Posterior vena cava (tissue), 2 donors: ENCODE data around the gene PKHD1. TPM values are rescaled to one million over a fixed set of nuclear protein-coding genes. Genes with fewer than 3 reads are reported as not detected.

ENCODE experiments used
- DNase-seq: peaks from one replicate; pipeline ENCODE4 v3.0.0-alpha.2; 2020; ENCODE audit warnings: low spot score
- intact Hi-C, 2 donors: fragments of 100-400 bp; cut with DNase I; formaldehyde crosslinking; loops; one replicate each; pipeline versions ENCODE4 v1.14.1 to v1.14.2; 2022 to 2023
- total RNA-seq, 2 donors: library from RNA; stranded (reverse); fragmentation: NEBNext Ultra II Directional; extraction: Animal tissue kit (Norgen Biotek cat#: 25700); gene quantifications; one replicate each; pipeline ENCODE4 v1.2.1, GENCODE V29; 2021
- donor health status: DM: yes; HTN: yes; CAD: no.
- donor health status: DM: yes; HTN: yes; CAD: no.

The PKHD1 gene
- total RNA-seq, 2 donors from 2014 or later: not detected

DNA sequence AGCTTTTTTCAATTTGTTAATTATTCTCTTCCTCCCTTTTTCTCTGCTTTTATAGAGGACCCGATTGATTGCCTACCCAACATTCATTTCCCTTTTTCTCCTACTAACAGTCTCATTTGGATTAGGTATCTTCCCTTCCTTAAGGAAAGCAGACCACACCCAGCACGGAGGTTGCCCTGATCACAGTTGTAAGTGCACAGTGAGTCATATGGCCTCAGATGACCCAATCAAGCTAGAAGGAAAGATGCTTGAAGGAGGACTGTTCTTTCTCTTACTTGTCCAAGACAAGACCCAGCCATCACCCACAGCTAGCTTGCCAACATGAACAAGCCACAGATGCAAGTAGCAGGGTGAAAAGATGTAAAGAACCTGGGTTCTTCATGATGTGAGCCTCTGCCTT is 518.6 kb downstream of the PKHD1 start:
- intact Hi-C loops: no loop called here
- DNase-seq: no peak

DNA sequence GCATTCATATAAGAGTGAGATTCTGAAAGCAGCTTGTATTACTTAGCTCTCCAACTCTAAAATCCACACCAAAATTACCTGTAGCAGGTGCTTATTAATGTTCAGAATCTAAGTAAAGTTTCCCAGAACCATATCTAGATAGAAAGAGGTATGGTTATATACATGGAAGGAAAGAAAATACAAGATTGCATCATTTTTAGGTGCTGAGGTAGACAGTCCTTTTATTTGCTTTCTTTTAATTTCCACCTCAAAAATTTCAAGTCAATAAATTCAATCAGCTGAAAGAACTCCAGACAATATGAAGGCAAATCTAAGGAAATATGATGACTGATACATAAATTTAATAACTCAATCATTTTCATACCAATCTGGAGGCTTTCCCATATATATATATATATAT is 521.9 kb downstream of the PKHD1 start:
- no peak for DNase-seq
- intact Hi-C loops: no loop called here

Other genes starting within 250 kb of the PKHD1 start
- gene IL17A, start 98.8 kb upstream of the PKHD1 start, total RNA-seq: not detected
- not detected for gene IL17F, start 156.9 kb upstream of the PKHD1 start, total RNA-seq
- 10 to 100 TPM; 24.5 to 25.6 TPM for gene MCM3, start 197.1 kb upstream of the PKHD1 start, total RNA-seq